GM12878 (cell line): ENCODE data around the gene FAM20A.

Source experiments
- CHD2 ChIP-seq: IDR thresholded peaks from 2 replicates; pipeline ENCODE4 v1.6.1; 2011; ENCODE audit warnings: low read depth, low read length, improper control_type of control experiment, borderline replicate concordance
- SIN3A ChIP-seq: IDR thresholded peaks from 2 replicates; pipeline ENCODE4 v1.6.1; 2012; ENCODE audit warnings: low read depth, low read length, improper control_type of control experiment
- SKIL ChIP-seq: fragments of 450-650 bp; IDR thresholded peaks from 2 replicates; pipeline ENCODE4 v1.6.1; 2017; ENCODE audit warnings: mild to moderate bottlenecking, low read depth, inconsistent platforms; ENCODE audit not compliant: poor library complexity, severe bottlenecking
- TAF1 ChIP-seq: IDR thresholded peaks from 2 replicates; pipeline ENCODE4 v1.6.1; 2011; ENCODE audit warnings: mild to moderate bottlenecking, low read depth, low read length, borderline replicate concordance
- USF1 ChIP-seq: IDR thresholded peaks from 2 replicates; pipeline ENCODE4 v1.6.1; 2011; ENCODE audit warnings: borderline replicate concordance, low read depth, mild to moderate bottlenecking, moderate library complexity, mixed read lengths, low read length; ENCODE audit not compliant: insufficient read depth; ENCODE audit errors: extremely low read length
- TF ChIP-seq, protein P1 (sequence below), 3 experiments: IDR thresholded peaks in 2 of 3; conservative IDR thresholded peaks in 1 of 3; 2 replicates each; pipeline ENCODE4 v1.5.1; 2011; ENCODE audit warnings: low read depth in 3 of 3, low read length in 3 of 3, mild to moderate bottlenecking in 3 of 3, control low read depth in 2 of 3, moderate library complexity in 2 of 3, inconsistent platforms in 1 of 3, mixed read lengths in 1 of 3; ENCODE audit not compliant: control insufficient read depth in 2 of 3, insufficient read depth in 1 of 3; ENCODE audit errors: extremely low read depth in 1 of 3

DNA sequence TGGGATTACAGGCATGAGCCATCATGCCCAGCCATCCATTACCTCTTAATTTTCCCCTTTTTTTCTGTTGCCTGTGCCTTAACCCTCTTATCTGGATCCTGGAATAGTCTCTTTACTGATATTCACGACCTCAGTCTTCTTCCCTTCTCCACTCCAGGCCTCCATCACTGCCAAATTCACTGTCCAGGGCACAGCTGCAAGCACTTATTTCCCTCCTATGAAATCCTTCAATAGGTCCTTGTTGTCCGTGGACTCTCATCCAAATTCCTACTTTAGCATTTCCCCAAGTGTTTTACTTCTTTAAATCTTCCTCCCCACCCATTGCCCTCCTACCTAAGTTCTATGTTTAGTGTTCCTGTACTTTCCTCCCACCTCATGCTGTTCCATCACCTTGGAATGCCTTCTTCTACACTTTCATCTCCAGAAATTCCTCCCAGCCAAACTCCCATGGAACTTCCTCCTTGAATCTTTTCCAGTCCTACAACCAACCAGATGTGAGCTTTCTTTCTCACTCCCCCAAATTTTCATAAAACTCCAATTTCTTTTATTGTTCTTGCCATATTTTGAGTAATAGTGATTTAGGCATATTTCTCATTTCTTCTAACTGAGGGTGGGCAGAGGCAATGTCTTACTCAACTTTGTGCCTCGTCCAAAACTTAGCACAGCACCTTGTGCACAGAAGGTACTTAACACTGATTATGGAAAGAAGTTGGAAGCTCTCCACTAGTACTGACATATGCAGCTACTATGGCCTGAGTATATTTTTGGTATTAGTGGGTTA is 35.3 kb downstream of the FAM20A start:
- no peak for TF ChIP-seq SIN3A
- no peak for TF ChIP-seq USF1
- TF ChIP-seq TAF1: no peak
- no peak for TF ChIP-seq CHD2
- no peak for TF ChIP-seq SKIL
- TF ChIP-seq, protein P1, sequence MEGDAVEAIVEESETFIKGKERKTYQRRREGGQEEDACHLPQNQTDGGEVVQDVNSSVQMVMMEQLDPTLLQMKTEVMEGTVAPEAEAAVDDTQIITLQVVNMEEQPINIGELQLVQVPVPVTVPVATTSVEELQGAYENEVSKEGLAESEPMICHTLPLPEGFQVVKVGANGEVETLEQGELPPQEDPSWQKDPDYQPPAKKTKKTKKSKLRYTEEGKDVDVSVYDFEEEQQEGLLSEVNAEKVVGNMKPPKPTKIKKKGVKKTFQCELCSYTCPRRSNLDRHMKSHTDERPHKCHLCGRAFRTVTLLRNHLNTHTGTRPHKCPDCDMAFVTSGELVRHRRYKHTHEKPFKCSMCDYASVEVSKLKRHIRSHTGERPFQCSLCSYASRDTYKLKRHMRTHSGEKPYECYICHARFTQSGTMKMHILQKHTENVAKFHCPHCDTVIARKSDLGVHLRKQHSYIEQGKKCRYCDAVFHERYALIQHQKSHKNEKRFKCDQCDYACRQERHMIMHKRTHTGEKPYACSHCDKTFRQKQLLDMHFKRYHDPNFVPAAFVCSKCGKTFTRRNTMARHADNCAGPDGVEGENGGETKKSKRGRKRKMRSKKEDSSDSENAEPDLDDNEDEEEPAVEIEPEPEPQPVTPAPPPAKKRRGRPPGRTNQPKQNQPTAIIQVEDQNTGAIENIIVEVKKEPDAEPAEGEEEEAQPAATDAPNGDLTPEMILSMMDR (IDR thresholded peaks at IDR 0.05 in 2 of 3, conservative IDR thresholded peaks at IDR 0.05 in 1 of 3; ENCODE audit: control insufficient read depth in 2 of 3, extremely low read depth in 1 of 3, insufficient read depth in 1 of 3, low read depth in 3 of 3, low read length in 3 of 3): no peak
